NK-92 (cell line): Measurements from ENCODE around the gene DAB2IP.

Experiments
- DNase-seq: peaks from one replicate; lab custom pipeline; 2025; ENCODE audit not compliant: unreplicated experiment; lab: John Stamatoyannopoulos, UW

The DAB2IP gene

DNA sequence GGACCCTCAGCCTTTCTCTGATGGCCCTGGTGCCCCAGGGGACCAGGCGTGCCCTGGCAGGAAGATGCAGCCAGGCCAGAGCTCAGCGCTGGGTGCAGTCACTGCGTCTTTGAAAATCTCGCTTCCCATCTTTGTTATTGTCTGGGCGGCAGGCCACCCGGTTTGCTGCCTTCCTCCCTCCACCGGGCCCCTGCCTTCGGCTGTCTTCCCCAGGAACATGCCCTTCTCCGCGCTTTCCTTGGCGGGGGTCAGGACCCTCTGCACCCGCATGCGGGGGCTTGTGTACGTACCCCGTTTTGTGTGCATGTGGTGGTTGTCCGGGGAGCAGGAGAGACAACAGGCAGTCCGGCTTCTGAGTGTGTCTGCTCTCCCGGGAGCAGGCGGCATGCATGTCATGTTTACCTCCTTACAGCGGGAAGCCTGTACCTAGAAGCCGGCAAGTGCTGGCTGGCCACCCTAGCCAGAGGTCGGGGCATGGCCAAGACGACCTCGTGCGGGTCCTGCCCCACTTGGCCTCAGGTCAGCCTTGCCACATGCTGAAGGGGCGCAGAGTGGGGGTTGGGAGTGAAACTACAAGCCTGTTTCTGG lies 49.5 kb downstream of the DAB2IP start:
- no peak for DNase-seq

DNA sequence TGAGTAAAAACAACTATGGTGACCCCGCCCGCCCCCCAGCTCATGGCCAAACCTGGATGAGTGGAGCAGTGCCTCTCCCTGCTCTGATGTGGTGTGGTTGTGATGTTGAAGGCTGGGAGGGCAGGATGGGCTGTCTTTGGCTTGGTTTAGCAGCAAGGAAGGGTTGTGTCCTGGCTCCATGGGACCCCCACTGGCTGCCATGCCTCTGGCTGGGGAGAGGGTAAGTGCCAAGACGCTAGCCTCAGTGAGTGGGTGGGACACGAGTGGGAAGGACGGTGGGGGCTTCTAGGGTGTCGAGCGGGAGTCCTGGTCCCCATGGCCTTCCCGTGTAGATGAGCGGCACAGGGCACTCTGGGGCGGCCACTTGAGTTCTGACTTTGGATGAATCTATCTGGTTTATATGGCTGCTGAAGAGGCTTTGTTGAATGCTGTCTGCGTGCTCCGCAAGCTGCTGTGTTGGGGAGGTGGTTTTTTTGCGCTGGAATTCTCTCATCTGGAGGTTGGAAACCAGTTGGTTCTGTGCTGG lies 50.4 kb downstream of the DAB2IP start:
- no peak for DNase-seq

DNA sequence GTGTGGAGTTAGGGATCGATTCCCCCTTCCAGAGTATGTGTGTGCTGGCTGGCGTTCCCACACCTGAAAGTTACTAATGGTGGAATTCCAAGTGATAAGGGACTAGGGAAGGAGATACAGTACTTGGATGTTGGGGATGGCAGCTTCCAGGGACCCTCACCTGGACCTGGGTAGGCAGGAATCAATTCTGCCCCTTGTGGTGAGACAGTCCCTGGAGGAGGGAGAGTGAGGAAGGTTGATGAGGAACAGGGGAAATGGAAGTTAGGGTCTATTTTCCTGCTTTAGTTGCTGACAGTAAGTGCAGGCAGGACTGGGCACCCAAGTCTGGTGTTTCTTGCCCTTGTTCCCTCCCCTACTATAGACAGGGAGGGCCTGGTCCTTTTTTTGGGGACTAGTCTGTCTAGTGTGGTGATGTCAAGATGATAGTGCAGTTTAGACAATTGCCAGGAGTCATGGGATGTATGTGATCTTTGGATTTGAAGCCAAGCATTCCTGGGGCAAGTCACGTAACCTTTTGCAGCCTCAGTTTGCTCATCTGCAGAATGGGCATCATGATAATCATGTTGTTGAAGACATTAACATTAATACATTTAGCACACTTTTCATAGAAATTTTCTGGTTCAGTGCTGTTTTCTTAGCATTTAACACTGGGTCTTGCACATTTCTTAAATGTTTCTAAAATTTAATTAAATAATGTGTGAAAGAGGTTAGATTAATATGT lies 51.7 kb downstream of the DAB2IP start:
- DNase-seq = no peak

DNA sequence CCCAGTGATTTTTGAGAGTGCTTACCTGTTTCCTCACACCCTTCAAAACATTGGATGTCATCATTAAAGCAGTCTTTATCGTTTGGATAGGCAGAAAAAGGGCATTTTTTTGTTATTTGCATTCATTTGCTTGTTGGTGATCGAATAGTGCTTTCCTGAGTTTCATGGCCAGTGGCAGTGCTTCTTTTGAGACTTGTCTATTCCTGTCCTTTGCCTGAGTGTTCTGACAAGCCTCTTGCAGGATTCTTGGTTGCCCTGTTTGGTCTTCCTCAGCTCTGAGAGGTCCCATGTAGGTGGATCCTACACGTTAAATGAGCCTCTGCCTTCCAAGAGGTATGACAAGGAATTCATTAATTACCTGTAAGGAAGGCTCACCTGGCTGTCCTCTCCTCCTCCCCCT lies 52.8 kb downstream of the DAB2IP start:
- DNase-seq = no peak

DNA sequence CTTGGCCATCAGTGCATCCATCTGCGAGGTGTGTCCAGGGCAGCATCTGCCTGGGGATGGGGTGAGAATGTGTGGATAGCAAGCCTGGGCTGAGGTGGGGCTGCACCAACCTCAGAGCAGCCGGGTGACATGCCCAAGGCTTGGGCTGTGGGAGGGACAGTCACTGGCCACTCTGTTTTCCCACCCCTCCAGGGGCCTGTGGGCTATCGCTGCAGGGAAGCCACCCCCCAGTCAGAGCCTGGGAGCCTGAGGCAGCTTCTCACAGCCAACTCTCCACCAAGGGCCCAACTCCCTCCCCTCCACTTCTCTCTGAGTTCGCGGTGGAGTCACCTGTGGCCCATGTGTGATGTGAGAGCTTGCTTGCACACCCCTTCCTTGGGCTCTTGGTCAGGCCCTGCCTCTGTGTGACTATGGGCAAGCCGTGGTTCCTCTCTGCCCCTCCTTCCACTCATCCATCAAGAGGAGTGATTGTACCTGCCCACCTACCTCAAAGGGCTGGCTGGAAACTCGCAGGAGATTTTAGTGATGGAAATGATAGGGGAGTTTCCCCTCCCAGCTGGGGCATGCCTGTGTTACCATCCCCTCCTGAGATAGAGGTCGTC lies 54.8 kb downstream of the DAB2IP start:
- DNase-seq = no peak

DNA sequence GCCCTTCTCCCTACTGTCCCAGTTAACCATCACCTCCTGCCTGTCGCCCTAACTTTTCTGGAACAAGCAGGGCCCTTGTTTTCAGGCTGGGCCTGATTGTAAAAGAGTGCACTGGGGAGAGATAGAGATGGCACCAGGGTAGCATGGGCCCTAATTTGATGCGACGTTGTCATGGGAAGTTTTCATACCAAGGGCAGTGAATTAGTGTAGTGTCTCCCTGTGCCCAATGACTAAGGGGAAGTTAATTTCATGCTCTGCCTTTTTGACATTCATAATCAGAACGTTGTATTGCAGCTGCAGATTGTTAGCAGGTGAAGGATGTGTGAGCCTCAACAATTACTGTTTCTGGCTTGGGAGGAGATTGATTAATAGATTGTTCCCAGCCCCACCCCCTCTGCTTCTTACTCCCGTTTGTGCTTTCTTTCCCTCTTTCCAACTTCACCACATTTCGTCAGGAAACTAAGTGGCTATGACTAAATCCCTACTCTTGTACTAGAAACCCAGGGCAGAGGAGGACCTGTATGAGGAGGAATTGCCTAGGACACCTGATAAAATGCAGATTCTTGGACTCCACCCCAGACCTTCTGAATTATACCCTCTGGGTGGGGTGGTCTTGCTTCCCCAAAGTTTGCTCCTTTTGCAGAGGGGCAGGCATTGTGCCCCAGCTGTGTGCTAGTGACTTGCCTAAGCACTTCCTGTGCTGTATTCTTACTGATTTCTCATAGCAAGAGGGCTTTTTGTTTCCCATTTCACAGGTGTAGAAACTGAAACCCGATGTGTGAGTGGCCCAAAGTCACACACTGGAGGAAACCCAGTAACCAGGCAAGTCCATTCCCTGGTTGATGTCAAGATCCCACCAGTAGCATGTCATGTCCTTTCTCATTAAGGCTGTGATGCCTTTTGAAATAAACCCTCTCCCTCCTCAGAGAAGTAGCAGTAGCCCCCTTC lies 56.3 kb downstream of the DAB2IP start:
- DNase-seq = no peak

DNA sequence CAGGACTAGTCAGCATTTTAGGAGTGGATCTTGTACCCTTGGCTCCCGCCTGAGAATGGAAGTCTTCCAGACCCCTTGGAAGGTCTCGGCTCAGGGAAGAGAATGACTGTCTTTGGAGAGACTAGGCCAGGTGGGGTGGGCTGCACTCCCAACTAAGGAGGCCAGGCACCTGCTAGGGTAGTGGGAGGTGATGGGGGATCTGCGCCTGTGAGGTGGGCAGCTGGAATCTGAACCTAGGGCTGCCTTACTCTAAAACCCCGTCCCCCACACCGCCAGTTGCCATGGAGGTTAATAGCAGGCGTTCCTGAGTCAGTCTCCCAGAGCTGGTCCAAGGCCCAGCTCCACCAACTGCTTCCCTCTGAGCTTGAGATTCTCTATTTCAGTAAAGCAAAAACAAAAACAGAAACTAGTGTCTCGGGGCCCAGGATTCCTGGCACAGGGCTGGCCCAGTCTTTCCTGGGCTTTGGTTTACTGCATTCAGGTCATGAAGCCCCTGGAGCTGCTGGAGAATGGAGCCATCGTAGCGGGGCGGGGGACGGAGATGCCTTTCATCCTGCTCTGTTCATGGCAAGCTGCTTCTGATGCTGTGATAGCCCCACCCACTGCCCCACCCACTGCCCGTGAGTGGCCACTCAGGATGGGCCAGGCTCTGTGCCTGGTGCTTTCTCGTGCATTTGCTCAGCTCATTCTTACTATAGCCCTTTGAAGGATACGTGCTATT lies 57.5 kb downstream of the DAB2IP start:
- no peak for DNase-seq

DNA sequence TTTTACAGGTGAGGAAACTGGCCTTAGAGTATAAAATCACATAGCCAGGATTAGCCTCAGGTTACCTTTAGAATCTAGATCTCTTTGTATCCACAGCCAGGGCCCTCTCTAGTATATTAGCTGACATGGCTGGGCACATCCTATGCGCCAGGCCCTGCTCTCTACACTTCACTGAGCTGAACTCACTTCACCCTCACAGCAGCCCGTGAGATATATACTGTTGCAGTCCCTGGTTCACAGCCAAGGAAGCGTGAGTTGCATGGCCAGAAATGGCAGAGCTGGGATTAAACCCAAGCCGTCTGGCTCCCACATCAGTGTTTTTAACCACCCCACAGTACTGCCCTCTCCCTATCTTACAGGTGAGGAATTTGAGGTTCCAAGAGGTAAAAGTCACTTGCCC lies 58.4 kb downstream of the DAB2IP start:
- DNase-seq = no peak

DNA sequence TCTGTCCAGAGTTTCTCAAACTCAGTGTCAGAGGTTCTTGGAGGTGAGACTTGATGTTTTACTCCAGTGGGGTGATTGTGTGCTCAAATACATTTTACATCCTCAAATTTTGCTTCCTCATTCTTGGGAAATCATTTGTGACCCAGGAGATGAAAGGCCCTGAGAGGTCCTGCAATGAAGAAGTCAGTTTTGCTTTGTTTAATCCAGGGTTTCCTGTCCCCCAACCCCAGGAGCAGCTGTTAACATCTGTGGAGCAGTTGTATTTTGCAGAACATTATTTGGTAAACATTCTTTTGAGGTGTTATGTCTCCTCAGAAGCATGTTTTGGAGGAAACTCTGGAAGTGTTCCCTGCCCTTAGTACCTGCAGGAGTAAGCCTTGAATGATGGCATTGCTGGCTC lies 59.8 kb downstream of the DAB2IP start:
- no peak for DNase-seq

DNA sequence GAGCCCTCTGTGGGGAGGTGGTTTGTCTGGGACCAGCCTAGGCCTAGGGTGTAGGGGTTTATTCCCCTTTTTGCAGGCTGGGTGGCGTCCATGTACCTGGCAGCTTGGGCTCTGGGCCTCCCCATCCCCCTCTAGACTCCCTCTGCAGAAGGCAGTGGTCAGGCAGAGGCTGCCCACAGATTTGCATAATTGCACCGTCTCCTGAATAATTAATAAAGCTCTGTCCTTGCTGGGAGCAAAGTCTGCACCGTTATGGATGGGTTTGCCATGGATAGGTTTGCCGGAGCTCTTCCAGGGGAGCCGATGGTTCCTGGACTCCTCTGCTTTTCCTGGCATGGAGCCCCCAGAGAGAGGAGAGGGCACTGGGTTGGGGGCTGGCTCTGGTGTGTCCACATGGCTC lies 60.4 kb downstream of the DAB2IP start:
- DNase-seq = no peak

DNA sequence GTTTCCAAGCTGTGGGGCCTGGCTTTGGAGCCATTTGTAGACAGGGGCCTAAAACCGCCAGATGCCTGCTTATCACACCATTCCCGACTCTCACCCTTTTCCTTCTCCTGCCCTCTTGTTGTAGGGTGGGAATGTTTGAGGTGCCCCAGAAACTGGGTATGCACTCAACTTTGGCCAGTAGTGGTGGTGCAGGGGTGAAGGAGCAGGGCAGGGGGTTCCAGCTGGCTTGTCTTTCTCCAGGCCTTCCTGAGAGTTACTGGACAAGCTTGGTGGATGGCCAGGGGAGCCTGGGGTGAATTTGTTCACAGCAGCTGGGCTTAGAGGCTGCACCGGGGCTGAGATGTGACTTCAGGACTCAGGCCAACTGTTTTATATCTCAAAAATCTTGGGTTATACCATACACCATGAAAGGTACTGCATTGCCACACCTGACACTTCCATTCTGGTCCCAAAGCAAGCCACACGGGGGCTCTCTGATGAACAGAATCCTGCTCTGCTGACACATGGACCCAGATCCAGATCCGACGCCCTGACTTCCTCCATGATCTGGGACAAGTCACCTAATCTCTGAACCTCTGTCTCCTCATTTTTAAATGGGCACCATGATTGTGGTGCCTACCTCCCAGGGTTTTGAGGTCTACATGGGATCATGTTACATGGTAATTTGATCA lies 62.1 kb downstream of the DAB2IP start:
- no peak for DNase-seq

DNA sequence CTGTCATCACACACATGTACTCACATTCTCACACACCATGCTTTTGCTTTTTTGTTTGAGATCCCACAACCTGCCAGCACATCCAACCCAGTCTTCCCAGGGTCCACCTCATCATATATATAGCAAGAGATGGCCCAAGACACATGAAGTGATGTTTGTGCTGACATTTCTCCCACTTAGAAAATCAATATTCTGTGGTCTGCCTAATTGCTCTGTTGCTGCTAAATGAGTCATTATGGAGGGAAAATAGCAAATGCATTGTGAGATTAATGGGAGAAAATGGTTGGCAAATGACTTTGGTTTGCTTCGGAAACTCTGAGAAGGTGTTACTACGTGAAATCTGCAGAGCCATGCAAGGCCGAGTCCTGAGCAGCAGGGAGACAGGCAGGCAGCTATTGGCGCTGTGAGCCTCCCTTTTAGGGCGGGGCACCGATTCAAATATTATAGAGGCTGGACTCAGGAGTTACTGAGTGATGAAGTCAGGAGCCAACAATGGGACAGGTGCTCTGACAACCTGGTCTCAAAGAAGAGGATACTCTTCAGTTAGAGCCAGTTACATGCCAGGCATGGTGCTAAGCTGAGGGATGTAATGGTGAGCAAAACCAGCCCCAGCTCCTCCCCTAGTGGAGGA lies 62.8 kb downstream of the DAB2IP start:
- no peak for DNase-seq

DNA sequence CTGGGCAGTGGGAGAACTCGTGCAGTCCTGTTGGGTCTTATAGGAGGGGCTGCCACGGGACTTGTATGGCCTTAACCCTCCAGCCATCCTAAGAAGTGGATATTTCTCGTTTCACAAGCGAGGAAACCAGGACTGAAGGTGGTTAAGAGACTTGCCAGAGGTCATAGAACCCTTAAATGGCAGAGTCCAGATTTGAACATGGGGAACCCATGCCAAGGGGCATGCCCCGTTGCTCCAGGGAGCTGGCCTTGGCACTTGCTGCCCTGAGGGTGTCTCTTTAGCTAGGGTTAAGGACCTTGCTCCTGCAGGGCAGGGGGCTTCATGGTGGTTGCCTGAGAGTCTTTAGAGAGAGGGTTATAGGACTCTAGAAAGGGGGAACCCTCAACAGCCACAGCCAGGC lies 63.4 kb downstream of the DAB2IP start:
- no peak for DNase-seq

DNA sequence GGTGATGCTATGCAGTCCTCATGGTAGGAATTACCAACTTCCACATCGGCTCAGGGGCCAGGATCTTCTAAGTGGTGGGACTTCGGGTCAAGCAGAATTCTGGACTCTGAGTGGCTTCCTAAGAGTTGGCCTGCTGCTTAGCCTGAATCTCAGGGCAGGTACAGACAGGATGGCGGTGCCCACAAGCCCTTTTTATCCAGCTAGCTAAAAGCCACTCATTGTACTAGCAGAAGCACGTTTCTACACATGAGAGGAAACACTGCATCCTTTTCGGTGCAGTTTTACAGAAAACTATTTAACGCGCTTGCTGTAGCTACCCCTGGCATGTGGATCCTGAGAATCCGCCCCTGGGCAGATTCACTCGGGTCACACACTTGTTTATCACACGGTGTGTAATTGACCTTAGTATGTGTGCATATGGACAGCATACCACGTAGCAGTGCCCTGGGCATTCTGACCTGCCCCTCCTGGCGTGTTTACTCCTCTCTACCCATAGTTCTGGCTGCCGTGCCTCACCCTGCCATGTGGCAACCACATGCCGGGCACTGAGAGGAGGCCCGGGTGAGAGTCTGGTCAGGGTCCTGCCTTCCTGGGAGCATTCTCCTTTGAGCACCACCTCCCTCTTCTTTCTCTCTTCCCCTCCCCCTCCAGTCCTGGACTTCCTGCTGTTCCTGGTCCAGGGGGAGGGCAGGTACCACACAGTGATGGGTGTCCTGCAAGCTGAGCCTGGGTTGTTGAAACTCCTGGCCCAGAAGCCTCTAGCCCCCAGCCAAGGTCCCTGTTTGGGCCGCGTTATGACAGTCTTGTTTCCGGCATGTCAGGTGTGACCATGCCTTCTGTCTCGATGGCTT lies 65.9 kb downstream of the DAB2IP start:
- no peak for DNase-seq

DNA sequence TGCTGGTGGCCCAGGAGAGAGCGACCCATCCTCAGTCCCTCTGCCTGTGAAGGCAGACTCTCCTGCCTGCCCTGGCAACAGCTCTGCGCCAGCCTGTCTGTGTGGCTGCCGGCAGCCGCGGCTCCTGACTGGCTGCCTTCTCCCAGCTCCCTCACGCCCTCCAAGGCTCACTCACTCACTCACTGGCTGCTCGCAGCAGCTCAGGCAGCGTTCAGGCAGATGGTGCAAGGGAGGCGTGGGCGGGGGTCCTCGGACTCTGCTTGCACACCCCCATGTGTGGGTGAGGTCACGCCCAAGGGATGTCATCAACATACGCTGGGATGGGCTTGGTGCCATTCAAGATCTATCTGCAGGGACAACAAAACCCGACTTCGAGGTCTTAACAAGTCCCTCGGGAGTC lies 66.7 kb downstream of the DAB2IP start:
- no peak for DNase-seq

DNA sequence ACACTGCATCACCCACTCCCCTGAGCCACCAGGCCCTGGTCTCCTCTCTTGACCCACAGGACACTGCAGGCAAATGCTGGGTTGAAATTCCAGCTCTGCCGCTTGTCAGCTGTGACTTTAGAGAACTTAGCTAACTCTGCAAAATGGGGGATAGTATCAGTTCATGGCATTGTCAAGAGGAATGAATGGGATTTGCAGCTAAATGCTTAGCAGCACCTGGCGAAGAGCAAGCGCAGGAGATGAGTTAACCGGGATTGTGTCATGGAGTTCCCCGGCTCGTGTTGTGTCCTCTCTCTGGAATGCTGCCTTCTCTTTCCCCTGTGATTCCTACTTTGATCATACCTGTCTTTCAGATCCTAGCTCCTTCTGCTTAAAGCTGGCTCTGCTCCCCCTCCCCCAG lies 67.1 kb downstream of the DAB2IP start:
- no peak for DNase-seq

DNA sequence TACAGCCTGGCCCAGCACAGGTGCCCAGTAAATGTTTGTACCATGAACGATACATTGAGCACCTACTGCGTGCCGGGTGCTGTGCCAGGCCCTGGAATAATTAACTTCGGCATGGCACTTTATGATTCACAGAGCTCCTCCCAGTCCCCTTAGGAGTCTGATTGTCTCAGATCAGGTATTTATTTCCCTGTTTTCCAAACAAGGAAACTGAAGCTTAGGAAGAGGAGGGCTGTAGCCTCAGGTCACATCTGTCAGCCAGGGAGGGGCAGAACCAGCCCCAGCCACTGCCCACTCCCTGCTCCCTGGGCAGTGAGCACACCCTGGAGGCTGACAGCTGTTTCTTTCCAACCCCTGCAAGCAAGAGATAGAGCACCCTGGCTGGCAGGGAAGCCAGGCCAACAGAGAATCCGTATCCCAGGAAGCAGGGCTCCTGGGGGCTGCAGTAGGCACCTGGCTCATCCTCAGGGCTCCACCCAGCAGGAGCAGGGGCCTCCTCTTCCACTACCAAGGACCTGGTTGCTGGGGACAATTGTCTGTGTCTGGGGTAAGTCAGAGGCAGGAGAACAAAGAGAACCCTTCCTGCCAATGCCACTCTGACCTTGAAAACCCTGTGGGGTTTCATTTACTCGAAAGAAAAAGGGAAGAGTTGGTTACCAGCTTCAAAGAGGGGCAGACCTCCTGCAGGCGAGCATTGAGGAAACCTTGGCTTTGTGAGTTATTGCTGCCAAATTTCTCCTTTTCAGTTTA lies 69.0 kb downstream of the DAB2IP start:
- no peak for DNase-seq

DNA sequence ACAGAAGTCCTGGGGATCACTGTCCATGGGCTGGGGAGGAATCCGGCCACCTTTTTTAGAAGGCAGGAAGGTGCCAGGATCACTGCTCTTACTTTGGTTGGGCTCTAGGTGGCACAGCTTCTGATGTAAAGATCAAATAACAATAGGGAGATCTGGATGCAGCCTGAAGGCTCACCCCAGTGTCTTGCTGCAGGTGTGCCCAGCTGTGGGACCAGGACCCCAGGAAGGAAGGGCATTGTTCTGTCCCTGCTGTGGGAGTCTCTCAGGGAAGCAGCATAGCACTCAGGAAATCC lies 69.6 kb downstream of the DAB2IP start:
- DNase-seq = no peak
